ENCODE measurements around the gene GALNT4. TPM values are rescaled to one million over a fixed set of nuclear protein-coding genes. Genes with fewer than 3 reads are reported as not detected.

The GALNT4 gene
- total RNA-seq, 2 donors from 2014 or later: 37.2 to 54.4 TPM

DNA sequence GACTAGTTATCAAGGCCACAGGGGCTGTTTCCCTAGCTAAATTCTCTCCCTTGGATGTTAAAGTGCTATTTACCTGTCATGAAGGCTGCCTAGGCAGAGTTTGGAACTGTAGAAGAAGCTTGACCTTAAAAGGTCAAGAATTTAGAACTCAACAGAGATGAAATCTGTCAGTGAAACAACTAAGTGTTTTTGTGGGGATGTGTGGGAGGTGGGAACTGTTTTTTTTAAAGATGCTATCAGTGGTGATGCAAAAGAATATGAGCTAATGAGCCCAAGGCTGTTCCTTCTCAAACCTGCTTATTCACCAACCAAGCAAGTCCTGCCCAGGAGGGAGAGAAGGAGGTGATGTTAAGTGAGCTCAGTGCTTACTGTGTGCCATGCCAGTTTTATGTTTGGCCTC, 42.0 kb upstream of the GALNT4 start:
- TF ChIP-seq, protein P1, sequence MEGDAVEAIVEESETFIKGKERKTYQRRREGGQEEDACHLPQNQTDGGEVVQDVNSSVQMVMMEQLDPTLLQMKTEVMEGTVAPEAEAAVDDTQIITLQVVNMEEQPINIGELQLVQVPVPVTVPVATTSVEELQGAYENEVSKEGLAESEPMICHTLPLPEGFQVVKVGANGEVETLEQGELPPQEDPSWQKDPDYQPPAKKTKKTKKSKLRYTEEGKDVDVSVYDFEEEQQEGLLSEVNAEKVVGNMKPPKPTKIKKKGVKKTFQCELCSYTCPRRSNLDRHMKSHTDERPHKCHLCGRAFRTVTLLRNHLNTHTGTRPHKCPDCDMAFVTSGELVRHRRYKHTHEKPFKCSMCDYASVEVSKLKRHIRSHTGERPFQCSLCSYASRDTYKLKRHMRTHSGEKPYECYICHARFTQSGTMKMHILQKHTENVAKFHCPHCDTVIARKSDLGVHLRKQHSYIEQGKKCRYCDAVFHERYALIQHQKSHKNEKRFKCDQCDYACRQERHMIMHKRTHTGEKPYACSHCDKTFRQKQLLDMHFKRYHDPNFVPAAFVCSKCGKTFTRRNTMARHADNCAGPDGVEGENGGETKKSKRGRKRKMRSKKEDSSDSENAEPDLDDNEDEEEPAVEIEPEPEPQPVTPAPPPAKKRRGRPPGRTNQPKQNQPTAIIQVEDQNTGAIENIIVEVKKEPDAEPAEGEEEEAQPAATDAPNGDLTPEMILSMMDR (IDR thresholded peaks at IDR 0.05): no peak
- no peaks in the 10 kb centered on the region for H3K9me3 ChIP-seq
- no peak overlapping the region for H3K4me3 ChIP-seq
- H3K27me3 ChIP-seq: no peaks in the 10 kb centered on the region
- H3K36me3 ChIP-seq: no peaks in the 10 kb centered on the region
- intact Hi-C loops (cut with DNase I): no loop called here
- no peak for DNase-seq
- no peak overlapping the region for H3K27ac ChIP-seq
- no peak overlapping the region for H3K9ac ChIP-seq (ENCODE audit: low read depth in 2 of 2, low read length in 2 of 2)
- no peaks in the 10 kb centered on the region for H3K4me1 ChIP-seq

DNA sequence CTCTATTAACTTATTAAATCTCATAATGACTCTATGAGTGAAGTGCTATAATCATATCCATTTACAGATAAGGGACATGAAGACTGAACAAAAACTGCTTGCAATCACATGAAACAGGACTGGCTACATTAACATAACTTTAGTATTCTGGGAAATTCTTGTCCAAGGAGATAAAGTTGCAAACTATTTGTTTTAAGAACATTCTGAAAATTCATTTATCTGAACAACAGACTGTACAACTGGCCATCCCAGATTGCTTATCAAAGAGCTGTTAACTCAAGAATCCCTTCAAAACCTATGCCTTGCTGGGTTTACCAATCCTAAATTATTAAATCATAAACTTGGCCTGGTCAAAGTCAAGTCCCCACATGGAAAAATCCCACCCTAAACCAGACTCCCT, 40.4 kb upstream of the GALNT4 start:
- Histone ChIP-seq H3K4me1 (no peaks in the 10 kb centered on the region), H3K9me3 (no peaks in the 10 kb centered on the region), H3K36me3 (no peaks in the 10 kb centered on the region), H3K9ac (ENCODE audit: low read depth in 2 of 2, low read length in 2 of 2) (no peak overlapping the region), H3K27me3 (no peaks in the 10 kb centered on the region), H3K27ac (no peak overlapping the region), H3K4me3 (no peak overlapping the region)
- DNase-seq: no peak
- TF ChIP-seq, protein P1 (IDR thresholded peaks at IDR 0.05): no peak
- intact Hi-C loops (cut with DNase I): no loop called here

- Histone ChIP-seq H3K9ac (ENCODE audit: low read depth in 2 of 2, low read length in 2 of 2) (no peak overlapping the region), H3K27me3 (no peaks in the 10 kb centered on the region), H3K4me1 (no peaks in the 10 kb centered on the region), H3K9me3 (no peaks in the 10 kb centered on the region), H3K36me3 (no peaks in the 10 kb centered on the region), H3K27ac (no peak overlapping the region), H3K4me3 (no peak overlapping the region)
- DNase-seq: no peak
- TF ChIP-seq, protein P1 (IDR thresholded peaks at IDR 0.05): no peak
- intact Hi-C loops (cut with DNase I): no loop called here
These were observed 35.2 kb upstream of the GALNT4 start for GRCh38 chr12:89559753-89560152.

- no peaks in the 10 kb centered on the region for H3K9me3 ChIP-seq
- DNase-seq: no peak
- intact Hi-C loops (cut with DNase I): no loop called here
These were observed 32.4 kb upstream of the GALNT4 start for GRCh38 chr12:89556976-89557375.

DNA sequence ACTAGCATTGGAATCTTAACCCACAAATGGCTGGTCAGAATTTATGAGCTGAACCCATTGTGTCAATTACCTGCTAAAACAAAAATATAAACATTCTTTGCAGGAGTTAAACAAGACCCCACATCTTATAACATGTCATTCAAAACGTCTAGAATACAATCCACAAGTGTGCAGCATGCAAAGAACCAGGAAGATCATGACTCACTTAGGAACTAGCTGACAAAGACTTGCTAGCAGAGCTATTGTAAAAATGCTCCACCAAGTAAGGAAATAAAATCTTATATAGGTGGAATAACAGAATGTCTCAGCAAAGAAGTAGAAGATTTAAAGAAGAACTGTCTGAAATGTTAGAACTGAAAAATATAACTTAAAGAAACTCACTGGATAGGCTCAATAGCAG, 27.8 kb upstream of the GALNT4 start:
- Histone ChIP-seq H3K9ac (ENCODE audit: low read depth in 2 of 2, low read length in 2 of 2) (no peak overlapping the region), H3K9me3 (no peaks in the 10 kb centered on the region), H3K27ac (no peak overlapping the region), H3K4me1 (no peaks in the 10 kb centered on the region), H3K36me3 (no peaks in the 10 kb centered on the region), H3K4me3 (no peak overlapping the region), H3K27me3 (no peaks in the 10 kb centered on the region)
- intact Hi-C loops (cut with DNase I): no loop called here
- no peak for DNase-seq
- TF ChIP-seq, protein P1 (IDR thresholded peaks at IDR 0.05): no peak

More at GRCh38 chr12:89556976-89557375, 32.4 kb upstream of the GALNT4 start:
- no peak overlapping the region for H3K4me3 ChIP-seq
- TF ChIP-seq, protein P1 (IDR thresholded peaks at IDR 0.05): no peak
- no peaks in the 10 kb centered on the region for H3K27me3 ChIP-seq
- no peaks in the 10 kb centered on the region for H3K36me3 ChIP-seq
- H3K9ac ChIP-seq (ENCODE audit: low read depth in 2 of 2, low read length in 2 of 2): no peak overlapping the region
- no peaks in the 10 kb centered on the region for H3K4me1 ChIP-seq
- H3K27ac ChIP-seq: no peak overlapping the region

DNA sequence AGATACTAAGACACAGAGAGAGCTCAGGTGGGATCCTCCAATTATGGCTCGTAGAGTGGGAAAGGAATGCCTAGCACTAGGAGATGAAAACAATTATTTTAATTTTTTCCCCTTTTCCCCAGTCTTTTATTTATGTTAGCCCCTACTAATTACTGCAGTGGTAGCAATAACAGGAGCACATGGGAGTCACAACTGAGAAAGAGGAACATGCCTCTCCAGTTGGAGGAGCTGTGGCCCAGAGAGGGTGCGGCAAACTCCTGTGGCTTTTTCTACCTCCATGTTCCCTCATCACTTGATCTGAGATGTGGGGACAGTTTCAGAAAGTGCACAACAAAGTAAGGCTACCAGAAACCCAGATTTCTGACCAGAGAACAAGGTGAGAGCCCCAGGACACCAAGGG, 27.2 kb upstream of the GALNT4 start:
- Histone ChIP-seq H3K27me3 (no peaks in the 10 kb centered on the region), H3K27ac (no peak overlapping the region), H3K9ac (ENCODE audit: low read depth in 2 of 2, low read length in 2 of 2) (no peak overlapping the region), H3K9me3 (no peaks in the 10 kb centered on the region), H3K36me3 (no peaks in the 10 kb centered on the region), H3K4me3 (no peak overlapping the region), H3K4me1 (no peaks in the 10 kb centered on the region)
- TF ChIP-seq, protein P1 (IDR thresholded peaks at IDR 0.05): no peak
- no peak for DNase-seq
- intact Hi-C loops (cut with DNase I): no loop called here
